MCF 10A (cell line): ENCODE data around the gene CDK3. TPM values are rescaled to one million over a fixed set of nuclear protein-coding genes. Genes with fewer than 3 reads are reported as not detected.

ENCODE experiments used
- BruUV-seq: library from RNA; stranded (reverse); fragments of 400-500 nt; replicated peaks from 2 replicates; lab custom pipeline; 2021; lab: Mats Ljungman, UMichigan
- CTCF ChIA-PET: fragments of 300-600 bp; sonication (Branson Sonifier 250); formaldehyde crosslinking; extraction: SDS; loops from one replicate; lab custom pipeline; 2021; ENCODE audit warnings: antibody characterized with exemption, inconsistent platforms; lab: Yijun Ruan, JAX
- POLR2A ChIA-PET: fragments of 300-600, 350-650 bp; sonication (Branson Sonifier 250); formaldehyde crosslinking; extraction: SDS; loops from one replicate; lab custom pipeline; 2020; ENCODE audit warnings: antibody characterized with exemption, inconsistent platforms; lab: Yijun Ruan, JAX
- DNase-seq: peaks from one replicate; pipeline ENCODE4 v3.0.0-alpha.2; 2018; ENCODE audit not compliant: unreplicated experiment
- H3K27ac Mint-ChIP-seq: one replicate; pipeline ENCODE4 v1.8.0; 2022; ENCODE audit warnings: mild to moderate bottlenecking, low read depth, mixed read lengths; ENCODE audit not compliant: unreplicated experiment
- H3K27me3 Mint-ChIP-seq: one replicate; pipeline ENCODE4 v1.8.0; 2022; ENCODE audit warnings: mixed read lengths; ENCODE audit not compliant: insufficient read depth, unreplicated experiment
- H3K36me3 Mint-ChIP-seq: one replicate; pipeline ENCODE4 v1.8.0; 2022; ENCODE audit warnings: mild to moderate bottlenecking, moderate library complexity, mixed read lengths; ENCODE audit not compliant: insufficient read depth, unreplicated experiment
- H3K4me1 Mint-ChIP-seq: one replicate; pipeline ENCODE4 v1.8.0; 2022; ENCODE audit warnings: mixed read lengths; ENCODE audit not compliant: insufficient read depth, unreplicated experiment
- H3K4me3 Mint-ChIP-seq: one replicate; pipeline ENCODE4 v1.8.0; 2022; ENCODE audit warnings: mild to moderate bottlenecking, moderate library complexity, mixed read lengths; ENCODE audit not compliant: unreplicated experiment
- H3K9me3 Mint-ChIP-seq: one replicate; pipeline ENCODE4 v1.8.0; 2022; ENCODE audit warnings: mixed read lengths; ENCODE audit not compliant: unreplicated experiment
- CTCF ChIP-seq: fragments of 200-600 bp; IDR thresholded peaks from one replicate; pipeline ENCODE4 v1.8.0; 2022; ENCODE audit warnings: antibody characterized with exemption, mild to moderate bottlenecking; ENCODE audit not compliant: unreplicated experiment
- intact Hi-C: fragments of 100-400 bp; cut with micrococcal nuclease; formaldehyde crosslinking; loops from 2 replicates; pipeline ENCODE4 v1.14.1; 2022
- total RNA-seq: library from RNA; stranded (reverse); gene quantifications from 2 replicates; pipeline ENCODE4 v1.2.3, GENCODE V29; 2022

The CDK3 gene
- total RNA-seq, 1 experiment from 2014 or later: 5.3 TPM

- POLR2A ChIA-PET: interaction anchor here (0.9 to 4.3 kb wide), 4 partner anchors 8 to 100 kb away, joined by 3 to 24 read pairs (median 4); partner anchors contain the start of genes EVPL and MRPL38
- no peak overlapping the region for H3K27ac Mint-ChIP-seq
Measured at GRCh38 chr17:76005263-76006149, 4.9 kb downstream of the CDK3 start.

GRCh38 chr17:76007131-76007849, 6.6 kb downstream of the CDK3 start:
- BruUV-seq: TSS peak; percentile 25
- H3K36me3 Mint-ChIP-seq: peaks cover 19% of the 10 kb centered on the region
- no peak for DNase-seq
- POLR2A ChIA-PET: interaction anchor here (0.7 kb wide), 1 partner anchor 391 kb away, joined by 3 read pairs; no protein-coding TSS in a partner anchor
- CTCF ChIA-PET: interaction anchor here (0.6 to 1.6 kb wide), 4 partner anchors 9 to 101 kb away, joined by 3 to 6 read pairs (median 4); no protein-coding TSS in a partner anchor
- intact Hi-C loops: loop anchor here (5.0 kb wide), 1 partner anchor 245 kb away; no protein-coding TSS in a partner anchor
- H3K27me3 Mint-ChIP-seq: no peaks in the 10 kb centered on the region
- no peak for TF ChIP-seq CTCF
- no peak overlapping the region for H3K4me3 Mint-ChIP-seq
- no peaks in the 10 kb centered on the region for H3K9me3 Mint-ChIP-seq
- H3K4me1 Mint-ChIP-seq: peaks cover 6% of the 10 kb centered on the region
- peak overlapping the region; percentile 54 for H3K27ac Mint-ChIP-seq

More at GRCh38 chr17:76005263-76006149, 4.9 kb downstream of the CDK3 start:
- Mint-ChIP-seq H3K27me3 (no peaks in the 10 kb centered on the region), H3K9me3 (no peaks in the 10 kb centered on the region), H3K36me3 (peaks cover 19% of the 10 kb centered on the region), H3K4me1 (peaks cover 6% of the 10 kb centered on the region), H3K4me3 (no peak overlapping the region)
- intact Hi-C loops: loop anchor here (1.0 to 5.0 kb wide), 2 partner anchors 100 to 243 kb away; no protein-coding TSS in a partner anchor
- peak; percentile 72 for TF ChIP-seq CTCF
- BruUV-seq: no TSS peak
- CTCF ChIA-PET: interaction anchor here (0.6 to 2.4 kb wide), 24 partner anchors 9 to 262 kb away, joined by 3 to 17 read pairs (median 3); partner anchors contain the start of genes EXOC7 and MRPL38
- DNase-seq: peak; percentile 75

GRCh38 chr17:76007850-76008165, 7.2 kb downstream of the CDK3 start:
- BruUV-seq: no TSS peak
- Mint-ChIP-seq H3K27ac (no peak overlapping the region), H3K27me3 (no peaks in the 10 kb centered on the region), H3K4me1 (peaks cover 6% of the 10 kb centered on the region), H3K4me3 (no peak overlapping the region), H3K9me3 (no peaks in the 10 kb centered on the region), H3K36me3 (peaks cover 19% of the 10 kb centered on the region)
- intact Hi-C loops: loop anchor here (5.0 kb wide), 1 partner anchor 246 kb away; no protein-coding TSS in a partner anchor
- ChIA-PET CTCF (interaction anchor here (0.6 to 1.6 kb wide), 4 partner anchors 10 to 101 kb away, joined by 3 to 6 read pairs (median 4); no protein-coding TSS in a partner anchor), POLR2A (no interaction called here)
- no peak for DNase-seq
- no peak for TF ChIP-seq CTCF
